Fibroblast of lung (primary cell): ENCODE measurements around the gene CATSPER1.

Source experiments
- EZH2 ChIP-seq: IDR thresholded peaks from 2 replicates; pipeline ENCODE4 v1.5.1; 2012; ENCODE audit warnings: low read length, control low read depth, mild to moderate bottlenecking; ENCODE audit errors: missing control alignments
- TF ChIP-seq, protein P1 (sequence below), 2 donors: IDR thresholded peaks in 1 of 2; conservative IDR thresholded peaks in 1 of 2; 1 replicate in 1 of 2; 2 replicates in 1 of 2; pipeline ENCODE4 v1.5.1; 2011 to 2012; ENCODE audit warnings: low read length in 2 of 2, control low read depth in 1 of 2, inconsistent platforms in 1 of 2, low read depth in 1 of 2, mild to moderate bottlenecking in 1 of 2

DNA sequence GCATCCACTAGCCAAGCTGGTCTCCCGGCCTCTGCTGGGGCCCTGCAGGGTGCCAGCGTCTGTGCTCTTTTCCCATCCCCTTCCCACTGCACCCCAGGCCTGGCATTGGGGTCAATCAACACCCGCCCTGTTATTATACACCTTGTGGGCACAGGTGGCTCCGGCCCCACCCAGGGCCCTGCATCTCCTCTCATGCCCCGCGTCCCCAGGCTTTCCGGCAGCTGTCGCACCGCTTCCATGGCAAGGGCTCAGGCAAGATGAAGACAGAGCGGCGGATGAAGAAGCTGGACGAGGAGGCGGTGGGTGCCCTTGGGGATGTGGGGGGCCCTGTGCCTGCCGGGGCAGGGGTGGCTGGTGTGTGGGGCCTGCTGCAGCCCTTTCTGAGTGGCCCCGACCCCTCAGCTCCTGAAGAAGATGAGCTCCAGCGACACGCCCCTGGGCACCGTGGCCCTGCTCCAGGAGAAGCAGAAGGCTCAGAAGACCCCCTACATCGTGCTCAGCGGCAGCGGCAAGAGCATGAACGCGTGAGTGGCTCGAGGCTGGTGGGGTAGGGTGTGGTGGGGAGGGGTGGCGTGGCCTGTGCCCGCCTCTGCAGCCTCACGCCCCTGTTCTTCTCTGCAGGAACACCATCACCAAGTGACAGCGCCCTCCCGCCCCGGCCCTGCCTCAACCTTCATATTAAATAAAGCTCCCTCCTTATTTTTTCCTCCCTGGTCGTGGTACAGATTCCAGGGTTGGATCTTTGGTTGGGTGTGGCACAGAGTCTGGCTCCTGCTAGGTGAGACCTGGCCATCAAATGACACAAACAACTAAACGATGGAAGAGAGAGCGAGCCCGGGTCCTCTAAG is 47.7 kb downstream of the CATSPER1 start:
- TF ChIP-seq, protein P1, sequence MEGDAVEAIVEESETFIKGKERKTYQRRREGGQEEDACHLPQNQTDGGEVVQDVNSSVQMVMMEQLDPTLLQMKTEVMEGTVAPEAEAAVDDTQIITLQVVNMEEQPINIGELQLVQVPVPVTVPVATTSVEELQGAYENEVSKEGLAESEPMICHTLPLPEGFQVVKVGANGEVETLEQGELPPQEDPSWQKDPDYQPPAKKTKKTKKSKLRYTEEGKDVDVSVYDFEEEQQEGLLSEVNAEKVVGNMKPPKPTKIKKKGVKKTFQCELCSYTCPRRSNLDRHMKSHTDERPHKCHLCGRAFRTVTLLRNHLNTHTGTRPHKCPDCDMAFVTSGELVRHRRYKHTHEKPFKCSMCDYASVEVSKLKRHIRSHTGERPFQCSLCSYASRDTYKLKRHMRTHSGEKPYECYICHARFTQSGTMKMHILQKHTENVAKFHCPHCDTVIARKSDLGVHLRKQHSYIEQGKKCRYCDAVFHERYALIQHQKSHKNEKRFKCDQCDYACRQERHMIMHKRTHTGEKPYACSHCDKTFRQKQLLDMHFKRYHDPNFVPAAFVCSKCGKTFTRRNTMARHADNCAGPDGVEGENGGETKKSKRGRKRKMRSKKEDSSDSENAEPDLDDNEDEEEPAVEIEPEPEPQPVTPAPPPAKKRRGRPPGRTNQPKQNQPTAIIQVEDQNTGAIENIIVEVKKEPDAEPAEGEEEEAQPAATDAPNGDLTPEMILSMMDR (conservative IDR thresholded peaks at IDR 0.05 in 1 of 2, IDR thresholded peaks at IDR 0.05 in 1 of 2; ENCODE audit: low read depth in 1 of 2, low read length in 2 of 2) = no peak
- no peak for TF ChIP-seq EZH2
